H1 (cell line): ENCODE results near the gene ZNF592.

Experiments
- CBX5 ChIP-seq: fragments of 300-800, 300-1000 bp; sonication (generic); IDR thresholded peaks from 2 replicates; pipeline ENCODE4 v1.7.1; 2016; ENCODE audit warnings: antibody characterized with exemption, low read length, low read depth
- CEBPB ChIP-seq: IDR thresholded peaks from 2 replicates; pipeline ENCODE4 v1.6.1; 2012; ENCODE audit warnings: low read depth, low read length
- EGR1 ChIP-seq: IDR thresholded peaks from 2 replicates; pipeline ENCODE4 v1.6.1; 2011; ENCODE audit warnings: low read depth, low read length, borderline replicate concordance
- MAFK ChIP-seq: IDR thresholded peaks from 2 replicates; pipeline ENCODE4 v1.6.1; 2012; ENCODE audit warnings: low read depth, mild to moderate bottlenecking, improper control_type of control experiment, low read length
- MAX ChIP-seq: IDR thresholded peaks from 2 replicates; pipeline ENCODE4 v1.6.1; 2012; ENCODE audit warnings: inconsistent platforms
- POLR2AphosphoS5 ChIP-seq: IDR thresholded peaks from 2 replicates; pipeline ENCODE4 v1.6.1; 2011; ENCODE audit warnings: low read depth, low read length
- RFX5 ChIP-seq: IDR thresholded peaks from 2 replicates; pipeline ENCODE4 v1.6.1; 2011; ENCODE audit warnings: low read depth, low read length, improper control_type of control experiment, borderline replicate concordance
- SUZ12 ChIP-seq: fragments of 200-600 bp; sonication (generic); IDR thresholded peaks from 2 replicates; pipeline ENCODE4 v1.6.1; 2012; ENCODE audit warnings: mild to moderate bottlenecking, inconsistent platforms, low read length, moderate library complexity, mixed read lengths
- TCF12 ChIP-seq: IDR thresholded peaks from 2 replicates; pipeline ENCODE4 v1.6.1; 2011; ENCODE audit warnings: low read depth, mild to moderate bottlenecking, low read length
- TF ChIP-seq, protein P1 (sequence below), 3 experiments: IDR thresholded peaks; 1 replicate in 2 of 3; 2 replicates in 1 of 3; pipeline versions ENCODE4 v1.5.1 to v1.6.1; 2011; ENCODE audit warnings: low read length in 3 of 3, mild to moderate bottlenecking in 3 of 3, inconsistent platforms in 2 of 3, low read depth in 1 of 3, moderate library complexity in 1 of 3; ENCODE audit not compliant: insufficient read depth in 1 of 3; ENCODE audit errors: control extremely low read depth in 1 of 3
- TF ChIP-seq, protein P2 (sequence below): IDR thresholded peaks from 2 replicates; pipeline ENCODE4 v1.6.1; 2011; ENCODE audit warnings: low read depth, mild to moderate bottlenecking, low read length; ENCODE audit not compliant: insufficient read depth

- TF ChIP-seq CEBPB (no peak), POLR2AphosphoS5 (no peak), RFX5 (no peak), CBX5 (no peak), SUZ12 (no peak), EGR1 (no peak), TCF12 (no peak), MAFK (no peak), MAX (no peak)
- TF ChIP-seq, protein P1, sequence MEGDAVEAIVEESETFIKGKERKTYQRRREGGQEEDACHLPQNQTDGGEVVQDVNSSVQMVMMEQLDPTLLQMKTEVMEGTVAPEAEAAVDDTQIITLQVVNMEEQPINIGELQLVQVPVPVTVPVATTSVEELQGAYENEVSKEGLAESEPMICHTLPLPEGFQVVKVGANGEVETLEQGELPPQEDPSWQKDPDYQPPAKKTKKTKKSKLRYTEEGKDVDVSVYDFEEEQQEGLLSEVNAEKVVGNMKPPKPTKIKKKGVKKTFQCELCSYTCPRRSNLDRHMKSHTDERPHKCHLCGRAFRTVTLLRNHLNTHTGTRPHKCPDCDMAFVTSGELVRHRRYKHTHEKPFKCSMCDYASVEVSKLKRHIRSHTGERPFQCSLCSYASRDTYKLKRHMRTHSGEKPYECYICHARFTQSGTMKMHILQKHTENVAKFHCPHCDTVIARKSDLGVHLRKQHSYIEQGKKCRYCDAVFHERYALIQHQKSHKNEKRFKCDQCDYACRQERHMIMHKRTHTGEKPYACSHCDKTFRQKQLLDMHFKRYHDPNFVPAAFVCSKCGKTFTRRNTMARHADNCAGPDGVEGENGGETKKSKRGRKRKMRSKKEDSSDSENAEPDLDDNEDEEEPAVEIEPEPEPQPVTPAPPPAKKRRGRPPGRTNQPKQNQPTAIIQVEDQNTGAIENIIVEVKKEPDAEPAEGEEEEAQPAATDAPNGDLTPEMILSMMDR (IDR thresholded peaks at IDR 0.05; ENCODE audit: control extremely low read depth in 1 of 3, insufficient read depth in 1 of 3, low read depth in 1 of 3, low read length in 3 of 3), result no peak
- TF ChIP-seq, protein P2, sequence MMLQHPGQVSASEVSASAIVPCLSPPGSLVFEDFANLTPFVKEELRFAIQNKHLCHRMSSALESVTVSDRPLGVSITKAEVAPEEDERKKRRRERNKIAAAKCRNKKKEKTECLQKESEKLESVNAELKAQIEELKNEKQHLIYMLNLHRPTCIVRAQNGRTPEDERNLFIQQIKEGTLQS, result no peak
Observed at GRCh38 chr15:84703808-84704207, 44.6 kb upstream of the ZNF592 start.
